IMR-90 (cell line): ENCODE measurements around the gene CHD6. TPM values are rescaled to one million over a fixed set of nuclear protein-coding genes. Genes with fewer than 3 reads are reported as not detected.

Experiments used
- ATAC-seq: fragments of 200-7000 bp; cut with Tn5 transposase; 2 replicates; pipeline ENCODE4 v1.9.1; 2020; ENCODE audit warnings: low read depth, mild to moderate bottlenecking, moderate library complexity
- BruUV-seq: library from RNA; stranded (reverse); fragments of 400-500 nt; replicated peaks from 2 replicates; lab custom pipeline; 2021; lab: Mats Ljungman, UMichigan
- CTCF ChIA-PET: fragments of 300-600 bp; formaldehyde crosslinking; extraction: SDS; loops from one replicate; lab custom pipeline; 2021; ENCODE audit warnings: antibody characterized with exemption; lab: Yijun Ruan, JAX
- POLR2A ChIA-PET: fragments of 300-600 bp; sonication (Branson Sonifier 250); formaldehyde crosslinking; loops from one replicate; lab custom pipeline; 2022; ENCODE audit warnings: antibody characterized with exemption; ENCODE audit not compliant: unreplicated experiment; lab: Charles Lee
- DNase-seq: peaks from one replicate; pipeline ENCODE4 v3.0.0; 2013
- H2AFZ ChIP-seq: replicated peaks from 2 replicates; pipeline ENCODE3; 2013; ENCODE audit warnings: low read length, mild to moderate bottlenecking; ENCODE audit not compliant: poor library complexity
- H2AK5ac ChIP-seq: 2 replicates; pipeline ENCODE4 v1.6.1; 2013; ENCODE audit warnings: low read depth, low read length, inconsistent platforms
- H2AK9ac ChIP-seq: replicated peaks from 2 replicates; pipeline ENCODE3; 2013; ENCODE audit warnings: mild to moderate bottlenecking, low read depth, low read length, moderate library complexity; ENCODE audit not compliant: poor library complexity
- H2BK120ac ChIP-seq: 2 replicates; pipeline ENCODE4 v1.6.1; 2013; ENCODE audit warnings: low read depth, low read length, inconsistent platforms
- H2BK15ac ChIP-seq: 3 replicates; pipeline ENCODE4 v1.6.1; 2013; ENCODE audit warnings: low read depth, low read length, inconsistent platforms
- H2BK20ac ChIP-seq: 2 replicates; pipeline ENCODE4 v1.6.1; 2013; ENCODE audit warnings: low read depth, mild to moderate bottlenecking, inconsistent platforms, low read length, moderate library complexity
- H2BK5ac ChIP-seq: 2 replicates; pipeline ENCODE4 v1.6.1; 2013; ENCODE audit warnings: mild to moderate bottlenecking, low read depth, low read length, inconsistent platforms; ENCODE audit not compliant: poor library complexity, severe bottlenecking
- H3K14ac ChIP-seq: replicated peaks from 2 replicates; pipeline ENCODE4 v1.6.1; 2013; ENCODE audit warnings: low read depth, low read length, inconsistent platforms
- H3K18ac ChIP-seq: 2 replicates; pipeline ENCODE4 v1.6.1; 2013; ENCODE audit warnings: low read depth, low read length, control low read depth
- H3K23ac ChIP-seq: 2 replicates; pipeline ENCODE4 v1.6.1; 2013; ENCODE audit warnings: low read depth, low read length, inconsistent platforms
- H3K27ac ChIP-seq: 2 replicates; pipeline ENCODE4 v1.5.1; 2013; ENCODE audit warnings: mild to moderate bottlenecking, control low read depth, low read length; ENCODE audit not compliant: insufficient read depth
- H3K27me3 ChIP-seq: 2 replicates; pipeline ENCODE4 v1.6.1; 2013; ENCODE audit warnings: low read length; ENCODE audit not compliant: control insufficient read depth, insufficient read depth
- H3K36me3 ChIP-seq: 2 replicates; pipeline ENCODE4 v1.6.1; 2013; ENCODE audit warnings: low read length, mixed read lengths; ENCODE audit not compliant: control insufficient read depth, insufficient read depth
- H3K4ac ChIP-seq: 2 replicates; pipeline ENCODE4 v1.6.1; 2013; ENCODE audit warnings: low read depth, low read length, inconsistent platforms
- H3K4me1 ChIP-seq: 2 replicates; pipeline ENCODE4 v1.6.1; 2013; ENCODE audit warnings: low read length, mixed read lengths; ENCODE audit not compliant: control insufficient read depth, insufficient read depth
- H3K4me2 ChIP-seq: 2 replicates; pipeline ENCODE4 v1.6.1; 2013; ENCODE audit warnings: low read depth, mild to moderate bottlenecking, control low read depth, low read length, moderate library complexity
- H3K4me3 ChIP-seq: 2 replicates; pipeline ENCODE4 v1.5.1; 2013; ENCODE audit warnings: low read depth, mild to moderate bottlenecking, control low read depth, low read length, moderate library complexity; ENCODE audit not compliant: insufficient read depth
- H3K56ac ChIP-seq: 2 replicates; pipeline ENCODE4 v1.6.1; 2013; ENCODE audit warnings: low read length, inconsistent platforms; ENCODE audit not compliant: insufficient read depth; ENCODE audit errors: extremely low read depth
- H3K79me1 ChIP-seq, 2 experiments: 2 replicates each; pipeline ENCODE4 v1.6.1; 2013; ENCODE audit warnings: low read length in 2 of 2, inconsistent platforms in 1 of 2, low read depth in 1 of 2
- H3K9ac ChIP-seq: 2 replicates; pipeline ENCODE4 v1.6.1; 2013; ENCODE audit warnings: low read depth, low read length, control low read depth
- H3K9me1 ChIP-seq: 2 replicates; pipeline ENCODE4 v1.6.1; 2013; ENCODE audit warnings: low read length, inconsistent platforms; ENCODE audit not compliant: insufficient read depth
- H3K9me3 ChIP-seq: 2 replicates; pipeline ENCODE4 v1.6.1; 2013; ENCODE audit warnings: low read length; ENCODE audit not compliant: control insufficient read depth, insufficient read depth
- H4K20me1 ChIP-seq: 2 replicates; pipeline ENCODE4 v1.6.1; 2013; ENCODE audit warnings: low read length, inconsistent platforms; ENCODE audit not compliant: insufficient read depth
- H4K5ac ChIP-seq: 2 replicates; pipeline ENCODE4 v1.6.1; 2013; ENCODE audit warnings: mild to moderate bottlenecking, low read depth, low read length, control low read depth
- H4K8ac ChIP-seq, 2 experiments: 2 replicates each; pipeline ENCODE4 v1.6.1; 2013; ENCODE audit warnings: low read depth in 2 of 2, low read length in 2 of 2, control low read depth in 1 of 2, inconsistent platforms in 1 of 2
- H4K91ac ChIP-seq: 2 replicates; pipeline ENCODE4 v1.6.1; 2013; ENCODE audit warnings: low read depth, low read length, inconsistent platforms; ENCODE audit not compliant: insufficient read depth
- BHLHE40 ChIP-seq: fragments of 150-350 bp; IDR thresholded peaks from 2 replicates; pipeline ENCODE4 v1.6.1; 2016; ENCODE audit warnings: mild to moderate bottlenecking, low read depth, low read length
- CEBPB ChIP-seq: IDR thresholded peaks from 2 replicates; pipeline ENCODE4 v1.6.1; 2012; ENCODE audit warnings: low read depth, low read length, improper control_type of control experiment
- CHD1 ChIP-seq: IDR thresholded peaks from 2 replicates; pipeline ENCODE4 v1.6.1; 2012; ENCODE audit warnings: low read depth, low read length, improper control_type of control experiment
- MAFK ChIP-seq: IDR thresholded peaks from 2 replicates; pipeline ENCODE4 v1.6.1; 2012; ENCODE audit warnings: low read depth, low read length, improper control_type of control experiment
- MAZ ChIP-seq: IDR thresholded peaks from 2 replicates; pipeline ENCODE4 v1.6.1; 2012; ENCODE audit warnings: low read depth, mild to moderate bottlenecking, low read length, improper control_type of control experiment, moderate library complexity, borderline replicate concordance
- MXI1 ChIP-seq: IDR thresholded peaks from 2 replicates; pipeline ENCODE4 v1.6.1; 2012; ENCODE audit warnings: low read depth, mild to moderate bottlenecking, low read length, moderate library complexity, borderline replicate concordance
- NFE2L2 ChIP-seq: fragments of 150-350 bp; IDR thresholded peaks from 2 replicates; pipeline ENCODE4 v1.6.1; 2016; ENCODE audit warnings: low read depth, mild to moderate bottlenecking, low read length
- POLR2A ChIP-seq: IDR thresholded peaks from 2 replicates; pipeline ENCODE4 v1.6.1; 2012; ENCODE audit warnings: mild to moderate bottlenecking, low read depth, low read length
- RAD21 ChIP-seq: IDR thresholded peaks from 2 replicates; pipeline ENCODE4 v1.6.1; 2012; ENCODE audit warnings: low read length, improper control_type of control experiment
- RCOR1 ChIP-seq: IDR thresholded peaks from 2 replicates; pipeline ENCODE4 v1.6.1; 2012; ENCODE audit warnings: mild to moderate bottlenecking, low read length, improper control_type of control experiment; ENCODE audit not compliant: insufficient replicate concordance
- RFX5 ChIP-seq: IDR thresholded peaks from 2 replicates; pipeline ENCODE4 v1.8.0; 2012; ENCODE audit warnings: low read depth, mild to moderate bottlenecking, low read length, moderate library complexity
- SMC3 ChIP-seq: fragments of 150-350 bp; IDR thresholded peaks from 2 replicates; pipeline ENCODE4 v1.6.1; 2016; ENCODE audit warnings: low read depth, mild to moderate bottlenecking, antibody characterized with exemption, low read length, moderate library complexity
- WGBS, 2 experiments: methylation state at CpG; one replicate each; pipeline versions ENCODE4 v1.1.5 to v1.1.7; 2013; ENCODE audit warnings: missing lambda C conversion rate in 2 of 2; ENCODE audit not compliant: insufficient read length in 1 of 2; ENCODE audit errors: extremely low coverage in 2 of 2; 5-methylcytosine and 5-hydroxymethylcytosine counted together
- dilution Hi-C: fragments of 300-500 bp; cut with HindIII; formaldehyde crosslinking; loops from one replicate; pipeline ENCODE4 v1.14.3; 2018; ENCODE audit warnings: low sequenced_read_pairs; ENCODE audit not compliant: unreplicated experiment
- in situ Hi-C: fragments of 300-500 bp; cut with MboI; formaldehyde crosslinking; loops from 3 replicates; pipeline ENCODE4 v1.14.3; 2019; ENCODE audit warnings: low sequenced_read_pairs, inconsistent platforms, mixed read lengths
- intact Hi-C: fragments of 100-400 bp; cut with micrococcal nuclease; formaldehyde crosslinking; loops from 2 replicates; pipeline ENCODE4 v1.10.0; 2022
- polyA plus RNA-seq, 3 experiments: library from polyadenylated mRNA; depleted of rRNA; stranded (reverse); fragments of >200 nt; gene quantifications; 2 replicates each; pipeline ENCODE4 v1.2.3, GENCODE V29; 2012; ENCODE audit warnings: low replicate concordance in 1 of 3
- total RNA-seq: library from RNA; depleted of rRNA; stranded (reverse); fragments of >200 nt; gene quantifications from 2 replicates; pipeline ENCODE4 v1.2.3, GENCODE V29; 2012
- TF ChIP-seq, protein P1 (sequence below): conservative IDR thresholded peaks from 2 replicates; pipeline ENCODE4 v1.5.1; 2012; ENCODE audit warnings: mild to moderate bottlenecking, low read depth, low read length, improper control_type of control experiment
- TF ChIP-seq, protein P2 (sequence below): fragments of 150-350 bp; IDR thresholded peaks from 2 replicates; pipeline ENCODE4 v1.6.1; 2016; ENCODE audit warnings: low read depth, mild to moderate bottlenecking, low read length, moderate library complexity, borderline replicate concordance
- TF ChIP-seq, protein P3 (sequence below): fragments of 150-350 bp; IDR thresholded peaks from 2 replicates; pipeline ENCODE4 v1.6.1; 2017; ENCODE audit warnings: mild to moderate bottlenecking, antibody characterized with exemption, low read length, low read depth

Gene CHD6
- total and polyA plus RNA-seq, 2 of the 4 experiments (the other 2 are of a cell fraction), result 8.8 to 26.7 TPM

DNA sequence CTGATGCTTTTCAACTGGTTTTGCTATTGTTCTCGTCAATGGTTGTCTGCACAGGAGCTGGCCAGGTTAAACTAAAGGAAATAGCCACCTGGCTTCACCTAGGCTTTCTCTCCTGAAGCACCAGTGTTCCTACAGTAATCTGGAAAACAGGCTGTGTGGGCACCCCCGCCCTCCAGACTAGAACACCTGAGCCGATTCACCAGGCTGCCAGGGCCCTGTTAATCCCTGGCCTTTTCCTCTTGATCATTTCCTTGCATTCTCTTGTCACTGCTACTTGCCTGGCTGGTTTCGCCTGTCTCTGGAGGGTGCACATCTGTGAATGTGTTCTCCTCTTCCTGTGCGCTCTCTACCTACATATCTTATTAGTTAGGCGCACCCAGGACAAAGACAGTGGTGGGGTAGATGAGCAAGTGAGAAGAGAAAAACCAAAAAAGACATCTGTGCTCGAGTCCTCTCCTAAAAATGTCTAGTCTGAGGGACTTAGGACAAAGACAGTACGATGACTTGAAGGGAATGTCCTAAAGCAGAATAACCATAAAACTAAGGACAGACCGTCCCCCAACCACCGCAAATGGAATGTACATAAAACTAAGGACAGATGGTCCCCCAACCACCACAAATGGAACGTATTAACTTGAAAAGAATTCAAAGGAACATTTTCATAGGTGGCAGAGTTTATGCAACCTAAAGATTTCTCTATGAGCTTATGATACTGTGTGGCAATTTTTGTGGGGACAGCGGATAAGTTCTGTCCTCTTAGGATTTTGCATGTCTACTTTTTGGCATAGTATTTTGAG, 205.7 kb downstream of the CHD6 start:
- H3K9me3 ChIP-seq, result no peaks in the 10 kb centered on the region
- ChIA-PET POLR2A (no interaction called here), CTCF (interaction anchor here (1.0 kb wide), 1 partner anchor 240 kb away, joined by 3 read pairs; no protein-coding TSS in a partner anchor)
- H3K4me2 ChIP-seq, result no peak overlapping the region
- no peak overlapping the region for H3K4ac ChIP-seq
- no peak overlapping the region for H2AK5ac ChIP-seq
- peaks cover 62% of the 10 kb centered on the region for H3K36me3 ChIP-seq
- in situ Hi-C loops (no loop called here), intact Hi-C loops (loop anchor here (10.0 kb wide), 1 partner anchor 178 kb away; no protein-coding TSS in a partner anchor), dilution Hi-C loops (no loop called here)
- DNase-seq (no peak), ATAC-seq (no peak)
- WGBS, 2 experiments, result 100% methylated on average over 2 of the region's 12 CpGs; no CpG with 5 or more reads in 1 of the 2 experiments
- H3K79me1 ChIP-seq, result no peaks in the 10 kb centered on the region; a peak in 1 of 4 replicates
- no peaks in the 10 kb centered on the region; the same call in 1 of the 2 replicates for H4K20me1 ChIP-seq
- H4K8ac ChIP-seq, result no peak overlapping the region
- H3K23ac ChIP-seq, result no peak overlapping the region
- H3K9ac ChIP-seq, result no peak overlapping the region
- H2BK15ac ChIP-seq, result no peak overlapping the region
- no peak overlapping the region for H2BK120ac ChIP-seq
- no peak overlapping the region for H4K91ac ChIP-seq
- no TSS peak for BruUV-seq
- no peaks in the 10 kb centered on the region for H3K9me1 ChIP-seq
- no peak overlapping the region for H3K27ac ChIP-seq
- no peak overlapping the region for H2BK5ac ChIP-seq
- no peak overlapping the region for H2AFZ ChIP-seq
- no peak overlapping the region for H3K4me3 ChIP-seq
- H4K5ac ChIP-seq, result no peak overlapping the region
- H3K56ac ChIP-seq, result no peak overlapping the region
- no peaks in the 10 kb centered on the region for H3K4me1 ChIP-seq
- H2BK20ac ChIP-seq, result no peak overlapping the region
- H2AK9ac ChIP-seq, result no peak overlapping the region
- H3K27me3 ChIP-seq, result no peaks in the 10 kb centered on the region
- no peak overlapping the region for H3K14ac ChIP-seq
- no peak overlapping the region for H3K18ac ChIP-seq
- no peak for TF ChIP-seq RFX5
- TF ChIP-seq, protein P1, sequence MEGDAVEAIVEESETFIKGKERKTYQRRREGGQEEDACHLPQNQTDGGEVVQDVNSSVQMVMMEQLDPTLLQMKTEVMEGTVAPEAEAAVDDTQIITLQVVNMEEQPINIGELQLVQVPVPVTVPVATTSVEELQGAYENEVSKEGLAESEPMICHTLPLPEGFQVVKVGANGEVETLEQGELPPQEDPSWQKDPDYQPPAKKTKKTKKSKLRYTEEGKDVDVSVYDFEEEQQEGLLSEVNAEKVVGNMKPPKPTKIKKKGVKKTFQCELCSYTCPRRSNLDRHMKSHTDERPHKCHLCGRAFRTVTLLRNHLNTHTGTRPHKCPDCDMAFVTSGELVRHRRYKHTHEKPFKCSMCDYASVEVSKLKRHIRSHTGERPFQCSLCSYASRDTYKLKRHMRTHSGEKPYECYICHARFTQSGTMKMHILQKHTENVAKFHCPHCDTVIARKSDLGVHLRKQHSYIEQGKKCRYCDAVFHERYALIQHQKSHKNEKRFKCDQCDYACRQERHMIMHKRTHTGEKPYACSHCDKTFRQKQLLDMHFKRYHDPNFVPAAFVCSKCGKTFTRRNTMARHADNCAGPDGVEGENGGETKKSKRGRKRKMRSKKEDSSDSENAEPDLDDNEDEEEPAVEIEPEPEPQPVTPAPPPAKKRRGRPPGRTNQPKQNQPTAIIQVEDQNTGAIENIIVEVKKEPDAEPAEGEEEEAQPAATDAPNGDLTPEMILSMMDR, result no peak
- no peak for TF ChIP-seq NFE2L2
- no peak for TF ChIP-seq RAD21
- no peak for TF ChIP-seq MAZ
- TF ChIP-seq, protein P2, sequence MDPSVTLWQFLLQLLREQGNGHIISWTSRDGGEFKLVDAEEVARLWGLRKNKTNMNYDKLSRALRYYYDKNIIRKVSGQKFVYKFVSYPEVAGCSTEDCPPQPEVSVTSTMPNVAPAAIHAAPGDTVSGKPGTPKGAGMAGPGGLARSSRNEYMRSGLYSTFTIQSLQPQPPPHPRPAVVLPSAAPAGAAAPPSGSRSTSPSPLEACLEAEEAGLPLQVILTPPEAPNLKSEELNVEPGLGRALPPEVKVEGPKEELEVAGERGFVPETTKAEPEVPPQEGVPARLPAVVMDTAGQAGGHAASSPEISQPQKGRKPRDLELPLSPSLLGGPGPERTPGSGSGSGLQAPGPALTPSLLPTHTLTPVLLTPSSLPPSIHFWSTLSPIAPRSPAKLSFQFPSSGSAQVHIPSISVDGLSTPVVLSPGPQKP, result no peak
- no peak for TF ChIP-seq SMC3
- TF ChIP-seq CHD1, result no peak
- TF ChIP-seq POLR2A, result no peak
- no peak for TF ChIP-seq BHLHE40
- TF ChIP-seq CEBPB, result no peak
- TF ChIP-seq MAFK, result no peak
- TF ChIP-seq RCOR1, result no peak
- TF ChIP-seq MXI1, result no peak
- TF ChIP-seq, protein P3, sequence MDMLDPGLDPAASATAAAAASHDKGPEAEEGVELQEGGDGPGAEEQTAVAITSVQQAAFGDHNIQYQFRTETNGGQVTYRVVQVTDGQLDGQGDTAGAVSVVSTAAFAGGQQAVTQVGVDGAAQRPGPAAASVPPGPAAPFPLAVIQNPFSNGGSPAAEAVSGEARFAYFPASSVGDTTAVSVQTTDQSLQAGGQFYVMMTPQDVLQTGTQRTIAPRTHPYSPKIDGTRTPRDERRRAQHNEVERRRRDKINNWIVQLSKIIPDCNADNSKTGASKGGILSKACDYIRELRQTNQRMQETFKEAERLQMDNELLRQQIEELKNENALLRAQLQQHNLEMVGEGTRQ, result no peak
